Erythroblast (primary cell): Measurements from ENCODE around the gene SLC16A2.

Experiments used
- GATA1 ChIP-seq: IDR thresholded peaks from 2 replicates; pipeline ENCODE4 v1.6.1; 2011; ENCODE audit warnings: low read depth, mild to moderate bottlenecking, control low read depth, low read length, moderate library complexity
- POLR2A ChIP-seq: IDR thresholded peaks from 2 replicates; pipeline ENCODE4 v1.6.1; 2011; ENCODE audit warnings: mild to moderate bottlenecking, low read length

DNA sequence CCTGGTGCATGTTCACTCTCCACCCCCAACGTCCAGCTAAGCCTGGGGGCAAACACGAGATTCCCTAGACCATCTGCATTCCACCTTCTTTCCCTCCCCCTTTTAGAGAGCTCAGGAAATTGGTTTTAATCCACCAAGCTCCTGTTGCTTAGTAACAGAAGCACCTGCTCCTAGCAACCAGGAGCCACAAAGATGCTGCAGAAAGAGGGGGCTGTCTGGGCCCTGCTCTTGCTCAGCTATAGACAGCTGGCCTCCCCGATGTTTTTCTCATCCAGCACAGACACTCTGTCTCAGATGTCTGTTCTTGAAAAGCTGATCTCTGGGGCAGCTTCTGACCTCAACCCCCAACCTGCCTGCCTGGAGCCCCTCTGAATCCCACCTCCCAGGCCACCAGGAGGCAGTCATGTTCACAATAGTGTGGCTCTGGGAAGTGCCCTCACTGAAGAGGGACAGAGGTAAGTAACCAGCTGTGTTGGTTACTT is 71.5 kb downstream of the SLC16A2 start:
- TF ChIP-seq POLR2A (no peak), GATA1 (no peak)
